Neuronal stem cell (in vitro differentiated cells): Measurements from ENCODE around the gene PPP1R15B.

ENCODE experiments used
- DNase-seq: peaks from one replicate; pipeline ENCODE4 v3.0.0-alpha.2; 2013; ENCODE audit warnings: low spot score
- H2AFZ ChIP-seq: one replicate; pipeline ENCODE4 v1.6.1; 2013; ENCODE audit warnings: mild to moderate bottlenecking, low read length, inconsistent platforms
- H2AK5ac ChIP-seq: 2 replicates; pipeline ENCODE4 v1.6.1; 2013; ENCODE audit warnings: low read depth, mild to moderate bottlenecking, inconsistent platforms, low read length, moderate library complexity, mixed read lengths
- H2BK120ac ChIP-seq: 2 replicates; pipeline ENCODE4 v1.6.1; 2013; ENCODE audit warnings: low read depth, mild to moderate bottlenecking, inconsistent platforms, low read length, moderate library complexity, mixed read lengths
- H2BK12ac ChIP-seq: one replicate; pipeline ENCODE4 v1.6.1; 2013; ENCODE audit warnings: low read length, inconsistent platforms
- H2BK15ac ChIP-seq: 2 replicates; pipeline ENCODE4 v1.6.1; 2013; ENCODE audit warnings: mild to moderate bottlenecking, low read length, inconsistent platforms, mixed read lengths
- H2BK5ac ChIP-seq: one replicate; pipeline ENCODE4 v1.6.1; 2013; ENCODE audit warnings: inconsistent platforms, mild to moderate bottlenecking, low read length, moderate library complexity
- H3K14ac ChIP-seq: one replicate; pipeline ENCODE4 v1.6.1; 2013; ENCODE audit warnings: low read length, inconsistent platforms
- H3K18ac ChIP-seq: 2 replicates; pipeline ENCODE4 v1.6.1; 2013; ENCODE audit warnings: low read length, inconsistent platforms
- H3K23ac ChIP-seq: 2 replicates; pipeline ENCODE4 v1.6.1; 2013; ENCODE audit warnings: low read depth, mild to moderate bottlenecking, mixed read lengths, low read length, inconsistent platforms; ENCODE audit not compliant: poor library complexity
- H3K27ac ChIP-seq: replicated peaks from 3 replicates; pipeline ENCODE4 v1.5.1; 2013; ENCODE audit warnings: low read length, inconsistent platforms
- H3K27me3 ChIP-seq, 3 experiments: 2 replicates each; pipeline ENCODE4 v1.6.1; 2013; ENCODE audit warnings: low read length in 3 of 3, mild to moderate bottlenecking in 2 of 3, inconsistent platforms in 1 of 3, low read depth in 1 of 3, mixed read lengths in 1 of 3, moderate library complexity in 1 of 3; ENCODE audit not compliant: control insufficient read depth in 3 of 3, insufficient read depth in 3 of 3
- H3K36me3 ChIP-seq, 2 donors: replicated peaks in 1 of 2; 2 replicates each; pipeline ENCODE4 v1.6.1; 2013; ENCODE audit warnings: low read length in 2 of 2; ENCODE audit not compliant: control insufficient read depth in 2 of 2, insufficient read depth in 2 of 2
- H3K4ac ChIP-seq: 2 replicates; pipeline ENCODE4 v1.6.1; 2013; ENCODE audit warnings: inconsistent platforms, mild to moderate bottlenecking, low read length, moderate library complexity
- H3K4me1 ChIP-seq, 2 donors: 1 replicate in 1 of 2; 2 replicates in 1 of 2; pipeline ENCODE4 v1.6.1; 2013; ENCODE audit warnings: low read length in 2 of 2, low read depth in 1 of 2; ENCODE audit not compliant: control insufficient read depth in 2 of 2, insufficient read depth in 1 of 2
- H3K4me2 ChIP-seq: one replicate; pipeline ENCODE4 v1.6.1; 2013; ENCODE audit warnings: mild to moderate bottlenecking, low read length, inconsistent platforms; ENCODE audit not compliant: insufficient read depth, poor library complexity, severe bottlenecking
- H3K4me3 ChIP-seq, 2 donors: 2 replicates each; pipeline ENCODE4 v1.5.1; 2013; ENCODE audit warnings: low read length in 2 of 2, mild to moderate bottlenecking in 2 of 2, inconsistent platforms in 1 of 2, moderate library complexity in 1 of 2
- H3K79me1 ChIP-seq: one replicate; pipeline ENCODE4 v1.6.1; 2013; ENCODE audit warnings: low read depth, mild to moderate bottlenecking, inconsistent platforms, low read length, moderate library complexity
- H3K9ac ChIP-seq: one replicate; pipeline ENCODE4 v1.6.1; 2013; ENCODE audit warnings: mild to moderate bottlenecking, low read depth, low read length, inconsistent platforms; ENCODE audit not compliant: poor library complexity
- H3K9me3 ChIP-seq, 2 donors: replicated peaks in 1 of 2; 2 replicates each; pipeline versions ENCODE3 to v1.6.1; 2013; ENCODE audit warnings: low read length in 2 of 2, mild to moderate bottlenecking in 2 of 2, inconsistent platforms in 1 of 2, low read depth in 1 of 2, mixed read lengths in 1 of 2, moderate library complexity in 1 of 2; ENCODE audit not compliant: control insufficient read depth in 2 of 2, insufficient read depth in 1 of 2
- H4K8ac ChIP-seq: one replicate; pipeline ENCODE4 v1.6.1; 2013; ENCODE audit warnings: low read depth, mild to moderate bottlenecking, inconsistent platforms, low read length, moderate library complexity
- H4K91ac ChIP-seq: one replicate; pipeline ENCODE4 v1.6.1; 2013; ENCODE audit warnings: low read length, low read depth, mild to moderate bottlenecking, inconsistent platforms; ENCODE audit not compliant: poor library complexity
- WGBS, 2 donors: extraction: QIAGEN DNeasy Blood & Tissue Kit; methylation state at CpG; one replicate each; pipeline ENCODE4 v1.1.7; 2013; ENCODE audit warnings: missing lambda C conversion rate in 2 of 2, mixed read lengths in 1 of 2; ENCODE audit not compliant: insufficient read length in 2 of 2, insufficient replicate concordance in 1 of 2; ENCODE audit errors: extremely low coverage in 2 of 2; 5-methylcytosine and 5-hydroxymethylcytosine counted together

Gene PPP1R15B

GRCh38 chr1:204434116-204434755 is 22.6 kb upstream of the PPP1R15B start:
- Histone ChIP-seq H3K4me1 (no peaks in the 10 kb centered on the region), H3K23ac (no peak overlapping the region), H3K18ac (no peak overlapping the region), H2AFZ (no peak overlapping the region), H3K36me3 (peaks cover 40 to 96% of the 10 kb centered on the region in 2 donors), H3K27ac (no peak overlapping the region), H2AK5ac (no peak overlapping the region), H3K9me3 (no peaks in the 10 kb centered on the region), H2BK12ac (no peak overlapping the region), H3K4me3 (no peak overlapping the region), H2BK5ac (no peak overlapping the region), H2BK15ac (no peak overlapping the region), H4K8ac (no peak overlapping the region), H3K9ac (no peak overlapping the region), H3K4me2 (no peak overlapping the region), H3K14ac (no peak overlapping the region), H3K4ac (no peak overlapping the region), H3K79me1 (no peaks in the 10 kb centered on the region), H2BK120ac (no peak overlapping the region), H4K91ac (no peak overlapping the region), H3K27me3 (no peaks in the 10 kb centered on the region)
- no CpG with 5 or more reads among the region's 9 CpGs for WGBS, 2 donors
- DNase-seq = no peak

DNA sequence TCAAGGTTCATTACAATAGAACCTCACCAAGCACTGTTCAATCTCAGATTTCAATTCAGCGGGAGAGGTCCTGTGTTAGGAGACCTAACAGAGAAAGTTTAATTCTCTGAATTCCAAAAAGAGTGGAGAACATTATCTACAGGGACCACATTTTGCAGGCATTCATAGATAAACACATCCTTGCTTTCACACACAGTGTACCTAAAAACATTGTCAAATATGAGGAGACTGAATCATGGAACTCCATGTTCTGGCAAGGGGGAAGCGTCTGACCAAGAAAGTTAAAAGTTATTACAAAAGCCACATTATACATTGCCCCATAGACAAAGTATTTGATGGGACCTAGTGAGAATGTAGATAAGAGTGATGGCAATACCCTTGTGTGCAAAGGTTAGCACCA is 21.1 kb upstream of the PPP1R15B start:
- DNase-seq = no peak
- no peak overlapping the region for H3K14ac ChIP-seq
- no peak overlapping the region for H2BK5ac ChIP-seq
- WGBS, 2 donors = no CpG with 5 or more reads among the region's 2 CpGs
- H2BK120ac ChIP-seq = no peak overlapping the region
- H2AFZ ChIP-seq = no peak overlapping the region
- H2BK15ac ChIP-seq = no peak overlapping the region
- H3K4ac ChIP-seq = no peak overlapping the region
- H4K8ac ChIP-seq = no peak overlapping the region
- no peaks in the 10 kb centered on the region for H3K27me3 ChIP-seq
- H4K91ac ChIP-seq = no peak overlapping the region
- no peak overlapping the region for H2AK5ac ChIP-seq
- no peak overlapping the region for H3K27ac ChIP-seq
- H3K79me1 ChIP-seq = no peaks in the 10 kb centered on the region
- H3K9ac ChIP-seq = no peak overlapping the region
- no peak overlapping the region for H3K23ac ChIP-seq
- no peaks in the 10 kb centered on the region for H3K4me1 ChIP-seq
- H3K18ac ChIP-seq = no peak overlapping the region
- no peak overlapping the region for H3K4me3 ChIP-seq
- no peaks in the 10 kb centered on the region for H3K9me3 ChIP-seq
- H2BK12ac ChIP-seq = no peak overlapping the region
- H3K4me2 ChIP-seq = no peak overlapping the region
- H3K36me3 ChIP-seq = peaks cover 37 to 96% of the 10 kb centered on the region in 2 donors

DNA sequence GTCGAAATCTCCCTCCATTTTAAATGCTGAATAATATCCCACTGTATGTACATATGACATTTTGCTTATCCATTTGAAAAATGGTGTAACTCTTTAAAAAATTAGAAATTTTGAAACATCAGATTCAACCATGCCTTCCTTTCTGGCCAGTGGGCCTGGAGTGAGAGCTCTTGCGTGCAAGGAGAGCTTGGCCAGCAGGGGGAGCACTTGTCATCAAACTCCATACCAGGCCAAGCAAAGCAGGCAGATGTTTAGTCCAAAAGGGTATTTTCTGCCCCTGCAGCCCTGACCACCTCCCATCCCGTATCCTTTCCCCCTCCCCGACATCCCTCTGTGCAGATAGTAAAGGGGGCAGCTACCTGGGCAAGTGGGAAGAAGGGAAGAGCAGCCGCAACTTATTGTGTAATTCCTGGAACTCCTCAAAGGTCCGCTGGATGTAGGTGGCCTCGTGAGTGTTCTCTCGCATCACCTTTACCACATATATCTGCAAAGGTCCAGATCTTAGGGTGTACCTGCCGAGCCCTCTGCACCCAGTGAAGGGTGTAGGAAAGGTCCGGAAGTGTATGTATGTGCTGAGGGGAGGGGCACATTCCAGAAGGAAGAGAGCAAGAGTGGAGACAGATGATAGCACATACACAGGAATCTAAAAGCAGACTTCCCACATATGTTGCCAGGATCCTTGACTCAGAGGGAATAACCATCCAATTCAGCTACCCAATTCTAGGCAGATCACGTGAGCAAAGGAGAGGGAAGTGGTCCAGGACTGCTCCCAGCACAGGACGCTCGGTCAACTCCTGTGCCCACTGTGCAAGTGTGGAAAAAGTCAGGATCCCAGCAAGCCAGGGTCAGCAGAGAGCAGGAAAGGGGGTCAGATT is 19.9 kb upstream of the PPP1R15B start:
- H3K4me1 ChIP-seq = no peaks in the 10 kb centered on the region
- no peaks in the 10 kb centered on the region for H3K79me1 ChIP-seq
- H3K14ac ChIP-seq = no peak overlapping the region
- H3K23ac ChIP-seq = no peak overlapping the region
- no peaks in the 10 kb centered on the region for H3K9me3 ChIP-seq
- no peak overlapping the region for H3K27ac ChIP-seq
- H3K4me2 ChIP-seq = no peak overlapping the region
- H3K4me3 ChIP-seq = no peak overlapping the region
- no peak overlapping the region for H2BK15ac ChIP-seq
- no peak overlapping the region for H2BK5ac ChIP-seq
- no peaks in the 10 kb centered on the region for H3K27me3 ChIP-seq
- no peak overlapping the region for H2AK5ac ChIP-seq
- WGBS, 2 donors = no CpG with 5 or more reads among the region's 13 CpGs
- H4K91ac ChIP-seq = no peak overlapping the region
- H3K4ac ChIP-seq = no peak overlapping the region
- H2BK12ac ChIP-seq = no peak overlapping the region
- no peak overlapping the region for H2BK120ac ChIP-seq
- no peak overlapping the region for H4K8ac ChIP-seq
- H2AFZ ChIP-seq = no peak overlapping the region
- H3K9ac ChIP-seq = no peak overlapping the region
- no peak overlapping the region for H3K18ac ChIP-seq
- H3K36me3 ChIP-seq = peaks cover 41 to 96% of the 10 kb centered on the region in 2 donors
- peak; percentile 68 for DNase-seq

DNA sequence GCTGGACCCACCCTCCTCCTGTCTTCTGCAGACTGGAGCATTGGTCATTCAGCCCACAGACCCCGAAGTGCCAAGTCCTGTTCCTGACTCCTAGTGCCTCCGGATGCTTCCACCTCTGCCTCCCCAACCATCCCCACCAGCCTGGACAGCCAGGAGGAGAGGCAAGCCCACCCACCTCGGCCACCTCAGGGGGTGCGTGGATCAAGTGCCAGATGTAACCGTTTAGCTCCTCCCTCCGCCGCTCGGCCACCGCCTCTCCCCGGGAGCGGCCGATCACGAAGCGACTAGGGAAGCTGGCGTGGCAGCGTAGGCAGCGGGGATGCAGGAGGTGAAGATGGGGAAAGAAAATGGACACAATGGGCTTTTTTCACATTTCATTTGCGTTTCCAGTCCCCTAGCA is 18.1 kb upstream of the PPP1R15B start:
- peaks cover 45 to 96% of the 10 kb centered on the region in 2 donors for H3K36me3 ChIP-seq
- WGBS, 2 donors = no CpG with 5 or more reads among the region's 18 CpGs

More for the DNA sequence above, 18.1 kb upstream of the PPP1R15B start:
- Histone ChIP-seq H2BK120ac (no peak overlapping the region), H3K9me3 (no peaks in the 10 kb centered on the region), H2BK5ac (no peak overlapping the region), H2BK12ac (no peak overlapping the region), H4K8ac (no peak overlapping the region), H3K27ac (no peak overlapping the region), H3K14ac (no peak overlapping the region), H2AFZ (no peak overlapping the region), H2AK5ac (no peak overlapping the region), H3K79me1 (no peaks in the 10 kb centered on the region), H4K91ac (no peak overlapping the region), H3K23ac (peak overlapping the region; percentile 18), H3K9ac (peak overlapping the region; percentile 45), H3K4me1 (no peaks in the 10 kb centered on the region), H3K4me3 (no peak overlapping the region), H3K4ac (no peak overlapping the region), H3K27me3 (no peaks in the 10 kb centered on the region), H2BK15ac (no peak overlapping the region), H3K4me2 (no peak overlapping the region), H3K18ac (no peak overlapping the region)
- DNase-seq = no peak
